Measurements from ENCODE around the gene CFL2.

DNA sequence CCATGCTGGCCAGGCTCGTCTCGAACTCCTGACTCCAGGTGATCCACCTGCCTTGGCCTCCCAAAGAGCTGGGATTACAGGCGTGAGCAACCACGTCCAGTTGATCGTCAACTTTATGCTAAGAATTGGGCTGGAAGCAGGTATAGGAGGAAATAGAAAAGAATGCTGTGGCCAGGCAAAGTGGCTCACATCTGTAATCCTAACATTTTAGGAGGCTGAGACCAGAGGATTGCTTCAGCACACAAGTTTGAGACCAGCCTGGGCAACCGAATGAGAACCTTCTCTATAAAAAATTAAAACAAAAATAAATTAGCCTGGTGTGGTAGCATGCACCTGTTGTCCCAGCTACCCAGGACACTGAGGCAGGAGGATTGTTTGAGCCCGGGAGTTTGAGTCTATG lies 47.4 kb downstream of the CFL2 start:
- TF ChIP-seq, protein P1, sequence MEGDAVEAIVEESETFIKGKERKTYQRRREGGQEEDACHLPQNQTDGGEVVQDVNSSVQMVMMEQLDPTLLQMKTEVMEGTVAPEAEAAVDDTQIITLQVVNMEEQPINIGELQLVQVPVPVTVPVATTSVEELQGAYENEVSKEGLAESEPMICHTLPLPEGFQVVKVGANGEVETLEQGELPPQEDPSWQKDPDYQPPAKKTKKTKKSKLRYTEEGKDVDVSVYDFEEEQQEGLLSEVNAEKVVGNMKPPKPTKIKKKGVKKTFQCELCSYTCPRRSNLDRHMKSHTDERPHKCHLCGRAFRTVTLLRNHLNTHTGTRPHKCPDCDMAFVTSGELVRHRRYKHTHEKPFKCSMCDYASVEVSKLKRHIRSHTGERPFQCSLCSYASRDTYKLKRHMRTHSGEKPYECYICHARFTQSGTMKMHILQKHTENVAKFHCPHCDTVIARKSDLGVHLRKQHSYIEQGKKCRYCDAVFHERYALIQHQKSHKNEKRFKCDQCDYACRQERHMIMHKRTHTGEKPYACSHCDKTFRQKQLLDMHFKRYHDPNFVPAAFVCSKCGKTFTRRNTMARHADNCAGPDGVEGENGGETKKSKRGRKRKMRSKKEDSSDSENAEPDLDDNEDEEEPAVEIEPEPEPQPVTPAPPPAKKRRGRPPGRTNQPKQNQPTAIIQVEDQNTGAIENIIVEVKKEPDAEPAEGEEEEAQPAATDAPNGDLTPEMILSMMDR (IDR thresholded peaks at IDR 0.05): no peak
- no peak for TF ChIP-seq EP300 (IDR thresholded peaks at IDR 0.05; ENCODE audit: low read depth)
